Mesenchymal stem cell (in vitro differentiated cells and primary cell): ENCODE measurements around the gene SCYGR1.
A peak's percentile ranks its signal among the peaks of the same experiment; 100 is the strongest.

Experiments
- DNase-seq: peaks from one replicate; pipeline ENCODE4 v3.0.0-alpha.2; 2013
- H2AFZ ChIP-seq: one replicate; pipeline ENCODE4 v1.6.1; 2013; ENCODE audit warnings: low read depth, mild to moderate bottlenecking, control low read depth, inconsistent platforms, low read length, moderate library complexity
- H2AK5ac ChIP-seq: 2 replicates; pipeline ENCODE4 v1.6.1; 2013; ENCODE audit warnings: low read length, moderate library complexity, mild to moderate bottlenecking, inconsistent platforms; ENCODE audit not compliant: severe bottlenecking
- H2BK120ac ChIP-seq: one replicate; pipeline ENCODE4 v1.6.1; 2013; ENCODE audit warnings: low read depth, mild to moderate bottlenecking, inconsistent platforms, low read length, moderate library complexity
- H2BK12ac ChIP-seq, 2 experiments: one replicate each; pipeline ENCODE4 v1.6.1; 2013; ENCODE audit warnings: inconsistent platforms in 2 of 2, low read length in 2 of 2, mild to moderate bottlenecking in 2 of 2, moderate library complexity in 2 of 2, control low read depth in 1 of 2
- H2BK15ac ChIP-seq: one replicate; pipeline ENCODE4 v1.6.1; 2013; ENCODE audit warnings: mild to moderate bottlenecking, low read depth, inconsistent platforms; ENCODE audit not compliant: poor library complexity, severe bottlenecking
- H2BK5ac ChIP-seq: 2 replicates; pipeline ENCODE4 v1.6.1; 2013; ENCODE audit warnings: low read depth, mild to moderate bottlenecking, low read length, control low read depth, inconsistent platforms; ENCODE audit not compliant: poor library complexity, severe bottlenecking
- H3K14ac ChIP-seq, 2 experiments: one replicate each; pipeline ENCODE4 v1.6.1; 2013; ENCODE audit warnings: inconsistent platforms in 2 of 2, low read length in 2 of 2, control low read depth in 1 of 2, mild to moderate bottlenecking in 1 of 2, moderate library complexity in 1 of 2
- H3K18ac ChIP-seq, 2 experiments: one replicate each; pipeline ENCODE4 v1.6.1; 2013; ENCODE audit warnings: inconsistent platforms in 2 of 2, low read length in 2 of 2, control low read depth in 1 of 2, low read depth in 1 of 2, mild to moderate bottlenecking in 1 of 2
- H3K23ac ChIP-seq, 2 experiments: one replicate each; pipeline ENCODE4 v1.6.1; 2013; ENCODE audit warnings: inconsistent platforms in 2 of 2, low read length in 2 of 2, mild to moderate bottlenecking in 2 of 2, moderate library complexity in 2 of 2, control low read depth in 1 of 2
- H3K27ac ChIP-seq: 2 replicates; pipeline ENCODE4 v1.5.1; 2013; ENCODE audit warnings: mild to moderate bottlenecking, moderate library complexity, low read length, control low read depth, inconsistent platforms; ENCODE audit not compliant: poor library complexity, severe bottlenecking
- H3K27me3 ChIP-seq, 2 experiments: 2 replicates each; pipeline versions ENCODE4 v1.6.1 to v1.7.0; 2013; ENCODE audit warnings: low read length in 2 of 2, mild to moderate bottlenecking in 2 of 2, moderate library complexity in 2 of 2, control low read depth in 1 of 2, inconsistent platforms in 1 of 2; ENCODE audit not compliant: control insufficient read depth in 1 of 2, insufficient read depth in 1 of 2
- H3K36me3 ChIP-seq, 2 experiments: 2 replicates each; pipeline versions ENCODE4 v1.6.1 to v1.7.0; 2013; ENCODE audit warnings: low read length in 2 of 2, control low read depth in 1 of 2, inconsistent platforms in 1 of 2, low read depth in 1 of 2, mild to moderate bottlenecking in 1 of 2; ENCODE audit not compliant: insufficient read depth in 2 of 2, control insufficient read depth in 1 of 2
- H3K4ac ChIP-seq, 2 experiments: one replicate each; pipeline ENCODE4 v1.6.1; 2013; ENCODE audit warnings: inconsistent platforms in 2 of 2, low read length in 2 of 2, mild to moderate bottlenecking in 2 of 2, moderate library complexity in 2 of 2, control low read depth in 1 of 2, low read depth in 1 of 2
- H3K4me1 ChIP-seq: 2 replicates; pipeline ENCODE4 v1.6.1; 2013; ENCODE audit warnings: low read depth, low read length, control low read depth; ENCODE audit not compliant: control insufficient read depth, insufficient read depth
- H3K4me2 ChIP-seq: 2 replicates; pipeline ENCODE4 v1.6.1; 2013; ENCODE audit warnings: low read length, mild to moderate bottlenecking, inconsistent platforms; ENCODE audit not compliant: poor library complexity, severe bottlenecking
- H3K4me3 ChIP-seq, 2 experiments: 2 replicates each; pipeline versions ENCODE4 v1.5.1 to v1.7.0; 2013; ENCODE audit warnings: low read length in 2 of 2, mild to moderate bottlenecking in 2 of 2, control low read depth in 1 of 2, low read depth in 1 of 2; ENCODE audit not compliant: insufficient read depth in 1 of 2
- H3K79me1 ChIP-seq: replicated peaks from 2 replicates; pipeline ENCODE4 v1.6.1; 2013; ENCODE audit warnings: mild to moderate bottlenecking, control low read depth, low read length, inconsistent platforms; ENCODE audit not compliant: poor library complexity, severe bottlenecking
- H3K9ac ChIP-seq: 2 replicates; pipeline ENCODE4 v1.7.0; 2013; ENCODE audit warnings: mild to moderate bottlenecking, low read length, moderate library complexity
- H3K9me3 ChIP-seq: 2 replicates; pipeline ENCODE4 v1.7.0; 2013; ENCODE audit warnings: mild to moderate bottlenecking, low read length; ENCODE audit not compliant: control insufficient read depth
- H4K8ac ChIP-seq: one replicate; pipeline ENCODE4 v1.6.1; 2013; ENCODE audit warnings: inconsistent platforms, mild to moderate bottlenecking, low read length, moderate library complexity
- H4K91ac ChIP-seq: one replicate; pipeline ENCODE4 v1.6.1; 2013; ENCODE audit warnings: mild to moderate bottlenecking, low read length, inconsistent platforms
- WGBS: methylation state at CpG from one replicate; pipeline ENCODE4 v1.1.7; 2013; ENCODE audit warnings: mixed read lengths; 5-methylcytosine and 5-hydroxymethylcytosine counted together

Gene SCYGR1

GRCh38 chr2:227415538-227416424 lies 28.0 kb upstream of the SCYGR1 start:
- H3K4me1 ChIP-seq, result peaks cover 5% of the 10 kb centered on the region
- 89% methylated on average over 8 of the region's 10 CpGs for WGBS
- H3K18ac ChIP-seq, result no peak overlapping the region
- H2BK5ac ChIP-seq, result no peak overlapping the region
- H2BK15ac ChIP-seq, result no peak overlapping the region
- H3K4ac ChIP-seq, result no peak overlapping the region
- no peaks in the 10 kb centered on the region for H3K36me3 ChIP-seq
- no peak overlapping the region for H2BK12ac ChIP-seq
- H4K8ac ChIP-seq, result no peak overlapping the region
- no peak overlapping the region for H3K4me3 ChIP-seq
- H3K9ac ChIP-seq, result no peak overlapping the region
- H3K9me3 ChIP-seq, result no peaks in the 10 kb centered on the region
- peak overlapping the region; percentile 19 for H3K27ac ChIP-seq
- no peak overlapping the region for H2BK120ac ChIP-seq
- no peak overlapping the region for H2AFZ ChIP-seq
- no peaks in the 10 kb centered on the region for H3K27me3 ChIP-seq
- H4K91ac ChIP-seq, result no peak overlapping the region
- no peak overlapping the region for H3K4me2 ChIP-seq
- H3K79me1 ChIP-seq, result no peaks in the 10 kb centered on the region
- H3K23ac ChIP-seq, result no peak overlapping the region
- DNase-seq, result peak; percentile 47
- H2AK5ac ChIP-seq, result peak overlapping the region; percentile 63
- H3K14ac ChIP-seq, result no peak overlapping the region

GRCh38 chr2:227414846-227415245 lies 27.1 kb upstream of the SCYGR1 start:
- Histone ChIP-seq H3K4me1 (peaks cover 5% of the 10 kb centered on the region), H4K8ac (peak overlapping the region; percentile 88), H3K4me2 (no peak overlapping the region), H2BK120ac (no peak overlapping the region), H3K27ac (no peak overlapping the region), H3K23ac (no peak overlapping the region), H3K14ac (no peak overlapping the region), H3K79me1 (no peaks in the 10 kb centered on the region), H3K9me3 (no peaks in the 10 kb centered on the region), H3K36me3 (no peaks in the 10 kb centered on the region), H2BK5ac (no peak overlapping the region), H3K18ac (no peak overlapping the region), H2BK15ac (peak overlapping the region; percentile 79), H3K9ac (no peak overlapping the region), H3K4me3 (no peak overlapping the region), H3K4ac (no peak overlapping the region), H2AK5ac (peak overlapping the region; percentile 91), H2AFZ (no peak overlapping the region), H4K91ac (peak overlapping the region; percentile 54), H3K27me3 (no peaks in the 10 kb centered on the region), H2BK12ac (peak overlapping the region in 1 of 2 experiments; percentile 79)
- DNase-seq, result peak; percentile 50
- 90% methylated on average over 3 of the region's 3 CpGs for WGBS

GRCh38 chr2:227413371-227413770 lies 25.6 kb upstream of the SCYGR1 start:
- Histone ChIP-seq H3K79me1 (no peaks in the 10 kb centered on the region), H3K4me3 (no peak overlapping the region), H3K14ac (no peak overlapping the region), H4K91ac (no peak overlapping the region), H3K23ac (no peak overlapping the region), H2AFZ (no peak overlapping the region), H2BK15ac (no peak overlapping the region), H3K4ac (no peak overlapping the region), H3K27me3 (no peaks in the 10 kb centered on the region), H3K9me3 (no peaks in the 10 kb centered on the region), H3K9ac (no peak overlapping the region), H3K4me1 (peaks cover 5% of the 10 kb centered on the region), H2BK120ac (no peak overlapping the region), H3K36me3 (no peaks in the 10 kb centered on the region), H2BK12ac (no peak overlapping the region), H3K4me2 (no peak overlapping the region), H3K27ac (no peak overlapping the region), H3K18ac (no peak overlapping the region), H2AK5ac (peak overlapping the region; percentile 70), H4K8ac (no peak overlapping the region), H2BK5ac (no peak overlapping the region)
- 92% methylated on average over 8 of the region's 8 CpGs for WGBS
- no peak for DNase-seq

GRCh38 chr2:227412877-227413276 lies 25.1 kb upstream of the SCYGR1 start:
- H2AK5ac ChIP-seq, result no peak overlapping the region
- no peak overlapping the region for H3K27ac ChIP-seq
- no peak overlapping the region for H2BK15ac ChIP-seq
- no peak overlapping the region for H4K8ac ChIP-seq
- H2BK12ac ChIP-seq, result no peak overlapping the region
- no peaks in the 10 kb centered on the region for H3K36me3 ChIP-seq
- no peak overlapping the region for H2BK120ac ChIP-seq
- H3K79me1 ChIP-seq, result no peaks in the 10 kb centered on the region
- H3K4ac ChIP-seq, result no peak overlapping the region
- WGBS, result 83% methylated on average over 4 of the region's 5 CpGs
- H2BK5ac ChIP-seq, result no peak overlapping the region
- no peak overlapping the region for H4K91ac ChIP-seq
- H3K9me3 ChIP-seq, result no peaks in the 10 kb centered on the region
- H3K23ac ChIP-seq, result no peak overlapping the region
- no peak overlapping the region for H3K18ac ChIP-seq
- no peak overlapping the region for H3K14ac ChIP-seq
- no peak overlapping the region for H3K4me2 ChIP-seq
- no peaks in the 10 kb centered on the region for H3K27me3 ChIP-seq
- no peak overlapping the region for H3K9ac ChIP-seq
- DNase-seq, result no peak
- H2AFZ ChIP-seq, result no peak overlapping the region
- peaks cover 5% of the 10 kb centered on the region for H3K4me1 ChIP-seq
- H3K4me3 ChIP-seq, result no peak overlapping the region
